Left cardiac atrium (tissue), 2 donors: Measurements from ENCODE around the gene CNPY4. TPM values are rescaled to one million over a fixed set of nuclear protein-coding genes. Genes with fewer than 3 reads are reported as not detected.

Source experiments
- microRNA-seq, 2 donors: library from miRNA; unstranded; fragments of <30 nt; microRNA quantifications; one replicate each; pipeline ENCODE4 v1.2.0, GENCODE V29; 2020
- total RNA-seq, 2 donors: library from RNA; stranded (reverse); fragmentation: NEBNext Ultra II Directional; extraction: Animal tissue kit (Norgen Biotek cat#: 25700); gene quantifications; one replicate each; pipeline ENCODE4 v1.2.1, GENCODE V29; 2021
- donor health status: DM: no; HTN: yes; CAD: no; lungs with severe emphysema.
- donor health status: DM: yes; HTN: yes; CAD: no.

The CNPY4 gene
- total RNA-seq, 2 donors from 2014 or later = 9.0 to 13.3 TPM

Small RNAs within 50 kb of the gene (microRNA-seq; reads per million reads assigned to microRNA genes)
- gene MIR106B (327 to 1,330 reads per million in 2 donors), gene MIR25 (202 to 318 reads per million in 2 donors), gene MIR4658 (0 reads per million in 2 donors), gene MIR93 (1,944 to 2,346 reads per million in 2 donors)

Other genes with a start within 250 kb of the CNPY4 start
- under 1 TPM in 1 of 2 donors, not detected in 1; 0.24 TPM for gene OR2AE1, start 242.6 kb upstream of the CNPY4 start, total RNA-seq
- 10 to 100 TPM in 1 of 2 donors, 1 to 10 TPM in 1; 9.6 to 11.1 TPM for gene TRIM4, start 200.1 kb upstream of the CNPY4 start, total RNA-seq
- gene GJC3, start 190.0 kb upstream of the CNPY4 start, total RNA-seq = under 1 TPM; 0.37 to 0.59 TPM
- 10 to 100 TPM; 36.2 to 91.1 TPM for gene AZGP1, start 143.6 kb upstream of the CNPY4 start, total RNA-seq
- 10 to 100 TPM; 36.7 to 47.0 TPM for gene ZKSCAN1, start 104.0 kb upstream of the CNPY4 start, total RNA-seq
- 1 to 10 TPM; 8.4 to 9.1 TPM for gene ZSCAN21, start 69.9 kb upstream of the CNPY4 start, total RNA-seq
- gene ZNF3, start 37.9 kb upstream of the CNPY4 start, total RNA-seq = 10 to 100 TPM; 14.6 to 17.3 TPM
- gene COPS6, start 30.7 kb upstream of the CNPY4 start, total RNA-seq = 100 to 1,000 TPM in 1 of 2 donors, 10 to 100 TPM in 1; 90.0 to 109 TPM
- gene MCM7, start 18.2 kb upstream of the CNPY4 start, total RNA-seq = 10 to 100 TPM; 17.7 to 31.7 TPM
- 10 to 100 TPM; 11.1 to 13.2 TPM for gene AP4M1, start 18.0 kb upstream of the CNPY4 start, total RNA-seq
- gene TAF6, start 276 bp upstream of the CNPY4 start, total RNA-seq = 10 to 100 TPM; 29.1 to 30.6 TPM
- 1 to 10 TPM; 2.7 TPM for gene MBLAC1, start 7.3 kb downstream of the CNPY4 start, total RNA-seq
- gene LAMTOR4, start 29.3 kb downstream of the CNPY4 start, total RNA-seq = 100 to 1,000 TPM; 104 to 113 TPM
- gene TRAPPC14, start 39.1 kb downstream of the CNPY4 start, total RNA-seq = 10 to 100 TPM in 1 of 2 donors, 1 to 10 TPM in 1; 8.3 to 12.2 TPM
- 1 to 10 TPM; 2.2 to 3.4 TPM for gene GAL3ST4, start 49.0 kb downstream of the CNPY4 start, total RNA-seq
- under 1 TPM; 0.58 to 0.85 TPM for gene GPC2, start 57.7 kb downstream of the CNPY4 start, total RNA-seq
- under 1 TPM in 1 of 2 donors, not detected in 1; 0.68 TPM for gene STAG3, start 58.3 kb downstream of the CNPY4 start, total RNA-seq
- gene PVRIG, start 100.3 kb downstream of the CNPY4 start, total RNA-seq = under 1 TPM in 1 of 2 donors, not detected in 1; 0.94 TPM
- not detected for gene SPDYE3, start 188.1 kb downstream of the CNPY4 start, total RNA-seq
- 10 to 100 TPM; 11.6 to 12.5 TPM for gene PILRB, start 238.5 kb downstream of the CNPY4 start, total RNA-seq